Erythroblast (primary cell): ENCODE results near the gene FBXL16.

ENCODE experiments used
- DNase-seq, 2 experiments: peaks; one replicate each; lab custom pipeline; 2025; lab: John Stamatoyannopoulos, UW
- GATA1 ChIP-seq: IDR thresholded peaks from 2 replicates; pipeline ENCODE4 v1.6.1; 2011; ENCODE audit warnings: low read depth, mild to moderate bottlenecking, control low read depth, low read length, moderate library complexity
- POLR2A ChIP-seq: IDR thresholded peaks from 2 replicates; pipeline ENCODE4 v1.6.1; 2011; ENCODE audit warnings: mild to moderate bottlenecking, low read length

The FBXL16 gene

DNA sequence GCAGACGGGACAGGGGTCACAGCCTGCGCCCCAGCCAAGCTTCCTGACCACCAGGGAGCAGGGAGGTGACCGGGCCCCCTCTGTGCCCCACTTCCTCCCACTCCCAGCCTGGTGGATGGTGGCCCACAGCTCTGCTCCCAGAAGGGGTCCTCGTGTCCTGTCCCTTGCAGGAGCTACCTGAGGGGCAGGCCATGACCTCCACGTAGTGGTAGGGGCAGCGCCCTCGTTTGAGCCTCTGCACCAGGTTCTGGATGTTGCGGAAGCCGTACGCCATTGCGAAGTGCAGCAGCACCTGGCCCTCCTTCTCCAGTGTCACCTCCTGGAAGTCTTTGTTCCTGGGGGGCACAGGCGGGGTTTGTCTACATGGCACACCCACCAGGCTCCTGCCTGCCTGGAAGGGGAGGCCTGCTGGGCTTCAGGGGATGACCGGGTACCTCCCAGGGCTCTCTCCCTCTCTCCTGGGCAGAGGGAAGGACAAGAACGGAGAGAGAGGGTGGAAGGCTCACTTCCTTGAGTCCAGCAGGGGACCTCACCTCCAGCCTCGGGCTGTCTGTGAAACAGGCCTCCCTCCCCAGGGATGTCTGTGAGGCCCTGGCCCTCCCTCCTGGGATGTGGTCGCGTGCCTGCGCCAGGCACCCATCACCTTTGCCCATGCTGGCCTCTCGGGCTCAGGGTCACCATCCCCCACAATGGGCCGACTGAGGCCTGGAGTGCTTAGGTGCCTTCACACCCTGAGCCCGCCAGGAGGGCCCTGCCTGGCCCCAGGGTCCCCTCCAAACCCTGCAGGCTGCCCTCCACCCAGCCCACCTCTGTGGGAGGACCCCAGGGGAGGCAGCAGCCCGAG lies 25.3 kb upstream of the FBXL16 start:
- no peak for DNase-seq
- TF ChIP-seq POLR2A (no peak), GATA1 (no peak)

DNA sequence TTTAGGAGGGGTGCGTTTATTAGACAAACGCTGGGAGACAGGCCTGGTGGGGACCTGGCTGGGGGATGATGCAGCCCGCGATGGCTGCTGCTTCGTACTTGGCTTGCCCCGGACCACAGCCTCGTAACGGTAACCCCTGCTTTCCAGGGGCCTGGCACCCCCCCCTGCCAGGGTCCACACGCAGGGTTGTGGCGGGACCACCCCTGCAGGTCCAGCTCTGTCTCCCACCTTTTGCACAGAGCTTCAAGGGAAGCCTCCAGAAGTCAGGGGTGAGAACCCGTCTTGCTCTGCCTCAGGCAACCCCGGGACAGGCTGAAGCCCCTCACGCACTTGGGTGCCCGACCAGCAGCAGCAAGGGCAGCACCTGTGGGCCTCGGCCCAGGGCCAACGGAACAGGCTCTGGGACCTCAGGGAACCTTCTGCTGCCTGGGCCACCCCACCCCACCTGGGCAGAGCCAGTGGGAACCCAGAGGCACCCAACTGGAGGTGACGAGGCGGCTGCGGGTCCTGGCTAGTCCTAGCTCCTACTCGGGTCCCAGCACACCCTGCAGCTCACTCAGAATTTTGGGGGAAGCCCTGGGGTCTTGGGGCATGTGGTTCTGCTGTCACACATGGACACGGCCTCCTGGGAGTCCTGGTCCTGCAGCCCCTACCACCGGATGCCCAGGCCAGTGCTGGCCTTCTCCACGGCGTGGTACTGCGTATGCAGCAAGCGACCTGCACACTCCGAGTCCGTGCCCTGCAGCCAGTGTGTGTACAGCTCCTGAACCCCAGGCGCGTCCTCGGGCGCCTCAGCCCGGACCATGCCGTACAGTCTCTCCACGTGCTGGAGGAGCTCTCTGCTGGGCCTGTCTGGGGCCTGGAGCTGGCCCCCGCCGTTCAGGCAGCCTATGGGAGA lies 24.4 kb upstream of the FBXL16 start:
- TF ChIP-seq GATA1: no peak
- TF ChIP-seq POLR2A: peak; percentile 25
- no peak for DNase-seq

DNA sequence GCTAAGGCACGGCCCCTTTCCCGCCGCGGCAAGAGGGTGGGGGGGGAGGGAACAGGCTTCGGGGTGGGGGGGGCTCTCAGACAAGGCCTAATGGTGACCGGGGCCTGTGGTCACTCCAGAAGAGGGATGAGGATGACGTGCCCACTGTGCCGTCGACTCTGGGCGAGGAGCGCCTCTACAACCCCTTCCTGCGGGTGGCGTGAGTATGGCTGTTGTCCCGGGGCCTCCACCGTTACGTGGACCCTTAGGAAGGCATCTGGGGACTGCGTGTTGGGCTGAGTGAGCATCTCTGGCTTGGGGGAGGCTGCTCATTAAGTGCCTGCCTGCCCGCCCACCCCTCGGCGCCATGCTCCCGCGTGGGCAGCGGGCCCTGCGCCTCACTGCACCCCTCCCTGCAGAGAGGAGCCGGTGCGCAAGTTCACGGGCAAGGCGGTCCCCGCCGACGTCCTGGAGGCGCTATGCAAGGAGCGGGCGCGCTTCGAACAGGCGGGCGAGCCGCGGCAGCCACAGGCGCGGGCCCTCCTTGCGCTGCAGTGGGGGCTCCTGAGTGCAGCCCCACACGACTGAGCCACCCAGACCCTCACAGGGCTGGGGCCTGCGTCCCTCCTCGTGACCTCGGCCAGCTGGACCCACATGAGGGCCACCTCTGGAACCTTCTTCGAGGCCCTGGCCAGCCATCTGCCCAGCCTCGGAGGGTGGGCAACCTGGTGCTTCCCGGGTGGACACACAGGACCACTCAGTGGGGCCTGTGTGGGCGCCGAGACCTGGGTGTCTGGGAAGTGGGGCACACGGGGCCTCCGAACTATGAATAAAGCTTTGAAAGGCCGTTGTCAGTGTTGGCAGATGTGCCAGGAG lies 23.5 kb upstream of the FBXL16 start:
- TF ChIP-seq POLR2A (no peak), GATA1 (no peak)
- no peak for DNase-seq

DNA sequence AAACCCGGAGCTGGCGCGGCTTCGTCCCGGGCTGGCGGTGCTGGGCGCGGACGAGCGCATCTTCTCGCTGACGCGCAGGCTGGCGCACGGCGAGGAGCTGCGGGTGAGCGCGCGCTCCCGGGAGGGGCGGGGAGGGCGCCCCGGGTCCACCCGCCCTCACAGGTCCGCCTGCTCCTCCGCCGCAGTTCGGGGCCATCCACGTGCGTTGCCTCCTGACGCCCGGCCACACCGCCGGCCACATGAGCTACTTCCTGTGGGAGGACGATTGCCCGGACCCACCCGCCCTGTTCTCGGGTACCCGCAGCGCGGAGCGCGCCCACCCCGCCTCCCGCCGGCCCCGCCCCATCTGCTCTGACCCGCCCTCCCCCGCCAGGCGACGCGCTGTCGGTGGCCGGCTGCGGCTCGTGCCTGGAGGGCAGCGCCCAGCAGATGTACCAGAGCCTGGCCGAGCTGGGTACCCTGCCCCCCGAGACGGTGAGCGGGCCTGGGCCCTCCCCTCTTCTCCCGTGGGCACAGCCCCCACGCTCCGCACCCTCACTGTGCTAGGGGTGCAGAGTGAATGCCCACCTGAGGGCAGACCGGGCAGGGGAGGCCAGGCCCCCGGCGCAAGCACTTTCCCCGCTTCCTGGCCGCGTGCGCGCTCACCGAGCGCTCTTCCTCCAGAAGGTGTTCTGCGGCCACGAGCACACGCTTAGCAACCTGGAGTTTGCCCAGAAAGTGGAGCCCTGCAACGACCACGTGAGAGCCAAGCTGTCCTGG lies 22.7 kb upstream of the FBXL16 start:
- peak; percentile 80 to 85 for DNase-seq
- TF ChIP-seq GATA1: no peak
- no peak for TF ChIP-seq POLR2A

DNA sequence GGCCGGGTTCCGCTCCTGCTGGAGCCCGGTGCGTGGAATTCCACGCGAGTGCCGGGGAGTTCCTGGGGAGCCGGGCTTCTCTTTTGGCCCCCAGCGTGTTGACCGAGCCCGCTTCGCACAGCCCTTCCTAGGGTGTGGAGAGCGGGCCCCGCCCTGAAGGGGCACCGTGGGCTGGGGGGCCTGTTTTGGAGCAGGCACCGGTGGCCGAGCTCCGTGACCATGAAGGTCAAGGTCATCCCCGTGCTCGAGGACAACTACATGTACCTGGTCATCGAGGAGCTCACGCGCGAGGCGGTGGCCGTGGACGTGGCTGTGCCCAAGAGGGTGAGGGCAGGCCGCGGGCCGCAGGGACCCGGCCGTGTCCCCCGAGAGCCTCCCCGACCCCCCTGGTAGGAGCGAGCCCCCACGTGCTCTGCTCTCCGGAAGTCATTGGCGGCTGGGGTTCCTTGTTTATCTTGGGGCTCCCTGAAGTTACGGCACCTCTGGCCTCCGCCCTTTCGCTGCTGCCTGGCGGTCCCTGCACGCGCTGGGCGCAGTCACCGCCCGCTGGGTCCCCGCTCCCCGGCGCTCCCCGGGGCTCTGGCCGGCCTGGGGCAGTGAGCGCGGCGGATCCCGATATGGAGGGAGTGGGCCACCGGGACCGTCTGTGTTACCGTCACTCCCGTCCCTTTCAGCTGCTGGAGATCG lies 21.8 kb upstream of the FBXL16 start:
- TF ChIP-seq GATA1: no peak
- no peak for TF ChIP-seq POLR2A
- peak; percentile 69 to 77 for DNase-seq

DNA sequence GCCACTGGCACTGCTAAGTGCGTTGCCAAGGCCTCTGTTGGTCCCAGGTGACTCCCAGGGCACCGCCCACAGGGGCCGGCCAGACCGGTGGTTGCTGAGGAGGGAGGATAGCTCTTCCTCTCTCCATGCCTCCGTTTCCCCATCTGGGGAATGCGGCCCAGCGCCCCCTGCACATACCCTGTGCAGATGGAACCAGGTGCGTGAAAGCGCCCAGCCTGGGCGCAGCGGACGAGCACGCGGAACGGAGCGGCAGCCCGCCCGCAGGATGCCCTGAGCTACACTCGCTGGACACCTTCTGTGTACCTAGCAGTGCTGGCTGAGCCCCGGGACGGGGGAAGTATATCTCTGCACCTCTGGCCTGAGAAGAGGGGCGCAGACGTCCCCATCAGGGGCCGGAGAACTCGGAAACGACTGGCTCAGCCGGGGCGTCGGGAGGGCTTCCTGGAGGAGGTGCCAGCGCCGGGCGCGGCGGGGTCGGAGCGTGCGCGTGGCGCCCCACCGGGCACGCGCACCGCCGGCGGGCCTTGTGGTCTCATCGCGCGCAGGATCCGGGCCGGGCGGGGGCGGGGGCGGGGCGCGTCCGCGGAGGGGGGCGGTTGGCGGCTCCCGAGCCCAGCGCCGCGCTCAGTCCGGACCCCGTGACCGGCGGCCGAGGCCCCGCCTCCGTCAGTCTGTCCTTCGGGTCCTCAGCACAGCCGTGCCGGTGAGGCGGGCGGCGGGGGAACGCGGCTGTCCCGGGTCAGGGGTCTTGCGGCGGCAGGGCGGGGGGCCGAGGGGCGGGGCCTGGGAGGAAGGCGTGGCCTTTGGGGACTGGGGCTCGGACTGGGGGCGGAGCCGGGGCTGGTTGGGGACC lies 21.1 kb upstream of the FBXL16 start, which contains the start of the genes CCDC78 and HAGHL:
Gene CCDC78 (minus strand): TSS at position 6 of the 853 bp plus-strand sequence. CDS start 76 bp downstream, outside the sequence.
Gene HAGHL (plus strand): TSS at position 669 of the 853 bp plus-strand sequence. CDS start 404 bp downstream, outside the sequence.
- TF ChIP-seq POLR2A (no peak), GATA1 (no peak)
- DNase-seq: peak; percentile 74 to 75

DNA sequence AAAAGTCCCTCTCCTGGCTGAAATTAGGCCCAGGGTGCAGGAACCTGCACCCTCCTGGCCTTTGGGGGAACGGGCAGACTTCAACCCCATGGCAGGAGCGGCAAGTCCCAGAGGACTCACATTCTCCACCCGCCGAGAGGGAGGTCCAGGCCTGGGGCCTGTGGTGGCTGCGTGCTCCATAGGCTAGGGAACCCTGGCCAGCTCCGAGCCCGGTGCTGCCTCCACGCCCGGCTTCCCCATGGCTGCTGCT lies 20.5 kb upstream of the FBXL16 start:
- DNase-seq: no peak
- no peak for TF ChIP-seq GATA1
- TF ChIP-seq POLR2A: no peak

DNA sequence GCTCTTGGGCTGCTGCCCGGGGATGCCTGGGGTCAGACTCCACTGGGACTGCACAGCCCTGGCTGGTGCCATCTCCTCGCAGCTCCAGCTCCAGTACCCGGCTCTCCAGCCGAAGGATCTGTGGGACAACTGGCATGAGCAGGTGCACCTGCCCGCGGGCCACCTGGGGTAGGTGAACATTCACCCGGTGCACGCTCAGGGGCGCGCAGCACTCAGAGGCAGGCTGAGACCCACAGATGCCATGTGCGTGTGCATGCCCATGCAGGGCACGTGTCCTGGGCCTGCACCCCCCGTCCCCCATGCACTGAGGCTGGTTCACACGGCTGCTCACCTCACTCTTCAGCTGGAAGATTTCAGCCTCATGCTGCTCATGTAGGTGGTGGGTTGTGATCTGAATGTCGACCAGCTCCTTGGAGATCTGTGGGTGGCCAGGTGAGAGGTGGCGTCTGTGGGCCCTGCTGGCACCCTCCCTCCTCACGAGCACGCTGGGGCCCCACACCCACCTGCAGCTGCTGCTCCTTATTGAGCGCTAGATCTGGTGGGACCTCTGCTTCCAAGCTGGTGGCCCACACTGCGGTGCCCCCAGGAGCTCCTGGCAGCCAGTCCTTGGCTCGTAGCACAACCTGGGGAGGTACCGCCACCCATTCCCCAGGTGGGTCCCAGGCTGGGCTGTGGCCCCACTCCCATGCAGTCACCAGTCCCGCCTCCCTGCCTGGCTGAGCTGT lies 20.0 kb upstream of the FBXL16 start:
- DNase-seq: no peak
- TF ChIP-seq POLR2A: no peak
- no peak for TF ChIP-seq GATA1

DNA sequence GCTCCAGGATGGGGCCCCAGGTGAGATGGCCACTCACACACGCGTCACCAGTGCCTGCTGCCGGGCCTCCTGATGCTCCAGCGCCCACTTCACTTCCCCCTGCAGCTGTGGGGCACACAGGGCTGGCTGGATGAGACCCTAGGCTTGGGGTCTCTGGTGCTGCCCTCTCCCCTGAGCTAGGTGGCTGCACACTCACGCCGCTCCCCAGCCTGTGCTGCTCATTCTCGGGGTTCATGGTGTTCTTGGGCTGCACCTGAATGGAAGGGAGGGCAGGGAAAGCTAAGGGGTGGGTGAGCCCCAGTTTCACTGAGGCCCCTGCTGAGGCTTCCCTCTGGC lies 19.4 kb upstream of the FBXL16 start:
- TF ChIP-seq GATA1 (no peak), POLR2A (no peak)
- DNase-seq: no peak

DNA sequence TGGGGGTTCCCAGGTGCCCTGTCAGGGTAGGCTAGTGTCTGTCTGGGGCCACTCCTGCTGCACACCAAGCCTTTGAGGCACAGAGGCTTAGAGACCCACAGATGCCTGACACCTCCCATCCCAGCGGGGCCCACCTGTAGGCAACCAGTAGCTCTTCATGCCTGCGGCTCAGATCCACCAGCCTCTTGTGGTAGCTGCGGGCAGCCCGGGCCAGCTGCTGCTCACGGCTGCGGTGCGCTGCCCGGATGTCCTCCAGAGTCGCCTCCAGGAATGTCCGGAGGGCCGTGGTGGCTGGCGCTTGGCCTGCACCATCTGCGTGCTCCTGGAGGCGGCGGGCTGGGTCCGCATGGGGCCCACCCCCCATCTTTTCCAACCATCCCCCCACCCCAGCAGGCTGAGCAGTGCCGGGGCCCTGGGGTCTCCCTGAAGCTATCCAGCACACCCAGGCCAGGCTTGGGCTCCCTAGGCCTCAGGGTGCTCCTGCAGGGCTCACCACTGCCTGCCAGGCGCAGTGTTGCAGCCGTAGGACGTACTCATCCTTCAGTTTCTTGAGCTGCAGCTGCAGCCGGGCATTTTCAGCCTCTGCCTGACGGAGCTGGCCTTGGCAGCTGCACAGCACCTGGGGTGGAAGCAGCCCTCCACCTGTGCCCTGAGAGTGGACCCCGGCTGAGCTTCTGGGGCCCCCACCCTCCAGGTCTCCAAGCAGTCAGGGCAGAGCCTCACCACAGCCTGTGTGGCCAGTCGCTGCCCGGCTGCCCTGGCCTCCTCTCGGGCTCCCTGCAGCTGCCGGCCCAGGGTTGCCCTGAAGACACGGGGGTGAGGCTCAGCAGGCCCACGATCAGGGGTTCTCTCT lies 18.8 kb upstream of the FBXL16 start:
- no peak for TF ChIP-seq GATA1
- no peak for TF ChIP-seq POLR2A
- no peak for DNase-seq
